Panc1 (cell line): Measurements from ENCODE around the gene DNM1. TPM values are rescaled to one million over a fixed set of nuclear protein-coding genes. Genes with fewer than 3 reads are reported as not detected.

Source experiments
- ATAC-seq: fragments of 200-7000 bp; cut with Tn5 transposase; 2 replicates; pipeline ENCODE4 v1.9.1; 2020; ENCODE audit warnings: mild to moderate bottlenecking, moderate library complexity
- BruUV-seq: library from RNA; stranded (reverse); fragments of 400-500 nt; replicated peaks from 2 replicates; lab custom pipeline; 2021; lab: Mats Ljungman, UMichigan
- CTCF ChIA-PET: fragments of 300-600 bp; sonication (Branson Sonifier 250); formaldehyde crosslinking; loops from one replicate; lab custom pipeline; 2022; ENCODE audit warnings: antibody characterized with exemption; lab: Charles Lee
- POLR2A ChIA-PET: fragments of 300-600 bp; sonication (Branson Sonifier 250); formaldehyde crosslinking; loops from one replicate; lab custom pipeline; 2022; ENCODE audit warnings: antibody characterized with exemption; lab: Charles Lee
- DNase-seq: peaks from one replicate; pipeline ENCODE4 v3.0.0-alpha.2; 2010; ENCODE audit warnings: low read depth, low spot score
- H3K27ac ChIP-seq: 2 replicates; pipeline ENCODE4 v1.5.1; 2011; ENCODE audit warnings: mild to moderate bottlenecking, low read length, inconsistent platforms
- H3K27me3 ChIP-seq: fragments of 200-500 bp; sonication (Bioruptor generic); 2 replicates; pipeline ENCODE4 v1.6.0; 2014; ENCODE audit warnings: low read length, inconsistent platforms; ENCODE audit not compliant: control insufficient read depth, insufficient read depth
- H3K36me3 ChIP-seq: fragments of 200-500 bp; sonication (Bioruptor generic); 2 replicates; pipeline ENCODE4 v1.5.1; 2014; ENCODE audit warnings: inconsistent platforms, mild to moderate bottlenecking, low read length, moderate library complexity; ENCODE audit not compliant: control insufficient read depth, insufficient read depth
- H3K4me1 ChIP-seq: 2 replicates; pipeline ENCODE4 v1.5.1; 2011; ENCODE audit warnings: inconsistent platforms, mild to moderate bottlenecking, low read length, moderate library complexity; ENCODE audit not compliant: control insufficient read depth, insufficient read depth
- H3K4me3 ChIP-seq, 2 experiments: 2 replicates each; pipeline ENCODE4 v1.5.1; 2011 to 2012; ENCODE audit warnings: low read depth in 2 of 2, low read length in 2 of 2, mild to moderate bottlenecking in 2 of 2, inconsistent platforms in 1 of 2, moderate library complexity in 1 of 2
- H3K9me3 ChIP-seq: fragments of 200-500 bp; sonication (Bioruptor generic); 2 replicates; pipeline ENCODE4 v1.5.1; 2014; ENCODE audit warnings: low read depth, mild to moderate bottlenecking, inconsistent platforms, low read length, moderate library complexity; ENCODE audit not compliant: control insufficient read depth, insufficient read depth
- CTCF ChIP-seq: fragments of 450-650 bp; IDR thresholded peaks from 2 replicates; pipeline ENCODE4 v1.5.1; 2017; ENCODE audit warnings: mild to moderate bottlenecking
- POLR2AphosphoS5 ChIP-seq: IDR thresholded peaks from 2 replicates; pipeline ENCODE4 v1.6.1; 2012; ENCODE audit warnings: mild to moderate bottlenecking, low read depth, low read length, moderate library complexity
- REST ChIP-seq, 2 experiments: IDR thresholded peaks; 2 replicates each; pipeline ENCODE4 v1.6.1; 2011 to 2012; ENCODE audit warnings: low read depth in 2 of 2, control low read depth in 1 of 2, low read length in 1 of 2, mild to moderate bottlenecking in 1 of 2, moderate library complexity in 1 of 2; ENCODE audit not compliant: insufficient read depth in 1 of 2
- SIN3A ChIP-seq: IDR thresholded peaks from 2 replicates; pipeline ENCODE4 v1.6.1; 2012; ENCODE audit warnings: low read depth, mild to moderate bottlenecking, low read length, moderate library complexity, borderline replicate concordance; ENCODE audit not compliant: insufficient read depth
- TCF7L2 ChIP-seq: IDR thresholded peaks from 2 replicates; pipeline ENCODE4 v1.6.1; 2011; ENCODE audit warnings: mild to moderate bottlenecking, low read depth, low read length, inconsistent platforms
- in situ Hi-C: cut with HindIII; loops from 2 replicates; pipeline ENCODE4 v1.10.0; 2016; ENCODE audit warnings: low sequenced_read_pairs, low pct_unique_long_range_greater_than_20kb
- intact Hi-C: fragments of 100-400 bp; cut with micrococcal nuclease; formaldehyde crosslinking; loops from one replicate; pipeline ENCODE4 v1.10.0; 2022; ENCODE audit not compliant: unreplicated experiment
- total RNA-seq: library from RNA; stranded (reverse); gene quantifications from one replicate; pipeline ENCODE4 v1.2.1, GENCODE V29; 2021; ENCODE audit not compliant: unreplicated experiment

Gene DNM1
- total RNA-seq, 1 experiment from 2014 or later: 18.7 TPM

GRCh38 chr9:128208946-128209669 is 5.9 kb downstream of the DNM1 start:
- Histone ChIP-seq H3K36me3 (no peaks in the 10 kb centered on the region), H3K4me1 (no peaks in the 10 kb centered on the region; the same call in 1 of the 2 replicates), H3K27ac (no peak overlapping the region), H3K27me3 (no peaks in the 10 kb centered on the region), H3K4me3 (no peak overlapping the region), H3K9me3 (no peaks in the 10 kb centered on the region)
- BruUV-seq: no TSS peak
- DNase-seq (no peak), ATAC-seq (no peak)
- CTCF ChIA-PET: no interaction called here
- POLR2A ChIA-PET: no interaction called here
- in situ Hi-C loops (no loop called here), intact Hi-C loops (no loop called here)
- TF ChIP-seq CTCF: no peak
- TF ChIP-seq TCF7L2: no peak
- TF ChIP-seq SIN3A: no peak
- TF ChIP-seq REST (IDR thresholded peaks at IDR 0.05; ENCODE audit: insufficient read depth in 1 of 2, low read depth in 2 of 2, low read length in 1 of 2): no peak
- no peak for TF ChIP-seq POLR2AphosphoS5

GRCh38 chr9:128211186-128211980 is 8.2 kb downstream of the DNM1 start:
- no peaks in the 10 kb centered on the region for H3K9me3 ChIP-seq
- no peak overlapping the region for H3K4me3 ChIP-seq
- intact Hi-C loops: no loop called here
- H3K27me3 ChIP-seq: no peaks in the 10 kb centered on the region
- no peak overlapping the region for H3K27ac ChIP-seq
- TF ChIP-seq TCF7L2: no peak
- TF ChIP-seq POLR2AphosphoS5: no peak
- TF ChIP-seq REST (IDR thresholded peaks at IDR 0.05; ENCODE audit: insufficient read depth in 1 of 2, low read depth in 2 of 2, low read length in 1 of 2): no peak
- TF ChIP-seq CTCF: no peak
- TF ChIP-seq SIN3A: no peak
- in situ Hi-C loops: no loop called here
- DNase-seq: no peak
- H3K4me1 ChIP-seq: no peaks in the 10 kb centered on the region
- no TSS peak for BruUV-seq
- ChIA-PET CTCF (interaction anchor here (0.6 kb wide), 1 partner anchor 265 kb away, joined by 4 read pairs; no protein-coding TSS in a partner anchor), POLR2A (no interaction called here)
- H3K36me3 ChIP-seq: no peaks in the 10 kb centered on the region
- ATAC-seq: no peak
